Fibroblast of pulmonary artery (primary cell): ENCODE measurements around the gene PDXDC1.
"Not testable (repeated sequence)": the region's sequence is repeated elsewhere in the genome, so short reads cannot be mapped to it uniquely, and the experiment has no call there.

Experiments
- DNase-seq: peaks from one replicate; pipeline ENCODE4 v3.0.0-alpha.2; 2010; ENCODE audit warnings: low read depth
- H3K4me3 ChIP-seq: replicated peaks from 2 replicates; pipeline ENCODE4 v1.5.1; 2011; ENCODE audit warnings: low read depth, mild to moderate bottlenecking, control low read depth, low read length, moderate library complexity
- CTCF ChIP-seq: IDR thresholded peaks from 2 replicates; pipeline ENCODE4 v1.5.1; 2011; ENCODE audit warnings: mild to moderate bottlenecking, control low read depth, low read length, inconsistent platforms; ENCODE audit errors: missing control alignments

PDXDC1 gene

DNA sequence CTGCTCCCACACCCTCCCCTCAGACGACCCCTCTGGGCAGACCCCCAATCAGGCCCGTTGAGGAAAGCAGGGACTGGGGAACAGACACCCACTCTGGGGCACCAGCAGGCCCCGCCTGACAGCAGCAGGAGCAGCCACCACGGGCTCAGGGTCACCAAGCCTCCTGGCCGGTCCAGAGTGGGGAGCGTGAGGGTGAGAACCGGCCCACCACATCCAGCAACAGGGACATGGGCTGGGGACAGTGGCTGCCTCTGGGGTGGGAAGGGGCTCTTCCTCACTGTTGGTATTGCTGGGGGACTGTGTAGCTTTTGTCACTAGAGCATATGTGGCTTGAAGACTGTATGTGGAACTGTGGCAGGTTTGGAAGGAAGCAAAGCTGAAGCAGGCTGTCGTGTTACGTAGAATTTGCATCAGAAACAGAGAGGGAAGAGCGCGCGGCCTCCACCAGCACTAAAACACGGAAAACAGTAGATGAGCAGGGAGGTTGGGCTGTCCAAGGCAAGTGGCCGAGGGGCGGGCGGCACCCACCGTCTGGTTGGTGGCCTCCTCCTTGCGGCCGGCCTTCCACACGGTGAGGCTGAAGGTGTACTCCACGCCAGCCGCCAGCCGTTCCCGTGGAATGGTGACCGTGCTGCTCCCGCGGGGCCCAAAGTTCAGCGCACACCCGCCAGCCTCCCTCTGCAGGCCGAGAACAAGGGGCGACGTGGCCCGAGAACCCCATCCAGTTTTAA is 160.1 kb downstream of the PDXDC1 start:
- not testable (repeated sequence) for DNase-seq, H3K4me3 ChIP-seq

DNA sequence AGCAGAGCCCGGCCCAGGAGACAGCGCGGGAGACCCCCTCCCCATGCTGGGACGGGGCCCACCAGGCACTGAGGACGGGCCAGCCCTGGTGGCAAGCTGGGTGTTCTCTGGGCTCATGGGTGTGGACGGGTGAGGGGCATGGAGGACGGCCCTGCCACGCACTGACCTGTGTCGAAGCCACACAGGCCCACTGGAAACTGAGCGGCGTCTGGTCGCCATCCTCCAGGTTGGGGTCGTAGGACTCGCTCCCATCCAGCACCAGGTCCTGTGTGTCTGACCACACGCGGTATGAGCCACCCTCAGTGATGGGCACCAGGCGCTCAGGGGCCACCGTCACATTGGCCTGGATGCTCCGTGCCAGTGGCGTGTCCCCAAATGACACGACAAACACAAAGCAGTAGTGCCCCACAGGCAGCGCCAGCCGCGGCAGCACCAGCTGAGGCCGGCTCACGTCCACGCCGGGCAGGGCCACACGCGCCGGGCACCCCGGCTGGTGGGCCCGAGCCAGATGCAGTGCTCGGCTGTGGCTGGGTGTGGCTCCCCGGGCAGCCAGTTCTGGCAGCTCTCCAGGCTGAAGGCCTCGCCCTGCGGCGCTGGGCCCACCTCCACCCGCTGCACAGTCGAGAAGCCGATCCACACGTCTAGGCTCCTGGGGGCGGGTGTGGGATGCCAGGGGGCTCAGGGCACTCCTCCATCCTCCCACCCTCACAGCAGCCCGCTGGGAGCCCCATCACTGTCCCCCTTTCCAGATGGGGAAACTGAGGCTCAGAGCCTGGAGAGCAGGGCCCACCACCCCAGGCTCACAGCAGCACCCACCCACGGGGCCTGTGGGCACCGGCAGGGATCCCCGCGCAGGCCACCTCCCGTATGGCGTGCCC is 160.9 kb downstream of the PDXDC1 start:
- DNase-seq: not testable (repeated sequence)

GRCh38 chr16:15137514-15137913 is 162.7 kb downstream of the PDXDC1 start:
- not testable (repeated sequence) for H3K4me3 ChIP-seq, DNase-seq

More for the DNA sequence above, 160.9 kb downstream of the PDXDC1 start:
- H3K4me3 ChIP-seq: not testable (repeated sequence)

DNA sequence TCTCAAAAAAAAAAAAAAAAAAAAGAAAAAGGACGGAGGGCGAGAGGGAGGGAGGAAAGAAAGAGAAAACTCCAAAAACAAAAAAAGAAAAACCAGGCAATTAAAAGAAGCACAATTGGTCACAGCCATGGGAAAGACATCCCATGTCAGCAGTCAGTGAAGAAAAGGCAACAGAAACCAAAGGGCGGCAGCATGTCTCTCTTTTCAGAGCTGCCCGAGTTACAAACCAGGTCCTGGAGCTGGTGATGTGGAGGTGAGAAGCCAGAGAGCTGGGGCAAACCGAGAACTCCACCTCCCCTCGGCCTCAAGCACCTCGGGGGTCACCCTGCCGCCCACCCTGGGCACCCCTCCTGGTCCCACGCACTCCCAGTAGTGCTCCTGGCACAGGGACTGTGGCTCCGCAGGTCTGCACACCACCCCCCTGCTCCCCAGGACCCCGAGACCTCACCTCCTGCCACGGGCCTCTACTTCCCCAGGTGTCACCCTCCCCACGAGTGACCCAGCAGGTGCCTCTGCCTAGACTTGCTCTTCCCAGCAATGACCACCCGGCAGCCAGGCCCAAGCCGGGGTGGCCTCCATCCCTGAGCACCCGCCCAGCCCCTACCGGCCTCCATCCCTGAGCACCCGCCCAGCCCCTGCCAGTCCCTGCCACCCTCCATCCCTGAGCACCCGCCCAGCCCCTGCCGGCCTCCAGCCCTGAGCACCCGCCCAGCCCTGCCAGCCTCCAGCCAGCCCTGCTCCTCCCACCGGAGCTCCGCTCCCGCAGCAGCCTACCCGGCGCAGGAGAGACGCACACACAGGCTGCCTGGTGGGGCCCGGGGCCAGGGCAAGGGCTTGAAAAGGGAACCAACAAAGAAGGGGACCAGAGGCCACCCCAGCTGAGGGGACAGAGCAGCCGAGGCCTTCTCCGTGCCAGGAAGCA is 165.9 kb downstream of the PDXDC1 start:
- not testable (repeated sequence) for H3K4me3 ChIP-seq, DNase-seq

- H3K4me3 ChIP-seq: no peak overlapping the region
- TF ChIP-seq CTCF: no peak
- DNase-seq: no peak
Observed at GRCh38 chr16:15141586-15141985, 166.8 kb downstream of the PDXDC1 start.

- H3K4me3 ChIP-seq, DNase-seq: not testable (repeated sequence)
Observed at GRCh38 chr16:15142107-15142890, 167.5 kb downstream of the PDXDC1 start.

DNA sequence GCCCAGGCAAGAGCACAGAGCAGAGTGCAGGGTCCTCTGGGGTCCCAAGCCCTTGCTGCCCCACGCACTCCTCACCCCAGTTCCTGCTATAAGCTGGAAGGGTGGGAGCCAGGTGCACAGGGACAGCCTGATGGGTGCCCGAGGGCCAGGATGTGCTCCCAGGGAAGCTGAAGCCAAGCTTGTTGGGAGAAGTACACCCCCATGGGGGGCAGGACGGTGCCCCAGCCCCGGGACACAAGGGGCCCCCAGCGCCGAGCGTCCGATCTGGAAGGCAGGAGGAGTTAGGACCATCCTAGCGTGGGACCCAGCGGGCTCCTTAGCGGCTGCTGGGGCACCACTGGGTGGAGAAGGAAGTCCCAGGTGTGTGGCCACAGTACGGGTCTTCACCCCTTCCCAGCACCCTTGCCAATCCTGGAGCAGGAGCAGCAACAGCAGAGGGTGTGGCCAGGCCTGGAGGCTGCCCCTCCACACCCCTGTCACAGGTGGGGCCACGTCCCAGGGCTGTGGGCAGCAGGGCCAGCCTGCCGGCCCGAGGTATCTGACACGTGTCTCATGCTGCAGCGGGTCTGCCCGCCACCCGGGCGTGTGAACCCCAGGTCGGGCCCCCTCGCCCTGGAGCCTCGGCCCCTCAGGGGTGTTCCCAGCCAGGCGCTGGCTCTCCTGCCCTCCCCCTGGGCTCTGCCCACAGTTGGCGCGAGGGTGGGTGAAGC is 168.2 kb downstream of the PDXDC1 start:
- H3K4me3 ChIP-seq, DNase-seq: not testable (repeated sequence)

- DNase-seq, H3K4me3 ChIP-seq: not testable (repeated sequence)
Observed at GRCh38 chr16:15143601-15144091, 168.8 kb downstream of the PDXDC1 start.

DNA sequence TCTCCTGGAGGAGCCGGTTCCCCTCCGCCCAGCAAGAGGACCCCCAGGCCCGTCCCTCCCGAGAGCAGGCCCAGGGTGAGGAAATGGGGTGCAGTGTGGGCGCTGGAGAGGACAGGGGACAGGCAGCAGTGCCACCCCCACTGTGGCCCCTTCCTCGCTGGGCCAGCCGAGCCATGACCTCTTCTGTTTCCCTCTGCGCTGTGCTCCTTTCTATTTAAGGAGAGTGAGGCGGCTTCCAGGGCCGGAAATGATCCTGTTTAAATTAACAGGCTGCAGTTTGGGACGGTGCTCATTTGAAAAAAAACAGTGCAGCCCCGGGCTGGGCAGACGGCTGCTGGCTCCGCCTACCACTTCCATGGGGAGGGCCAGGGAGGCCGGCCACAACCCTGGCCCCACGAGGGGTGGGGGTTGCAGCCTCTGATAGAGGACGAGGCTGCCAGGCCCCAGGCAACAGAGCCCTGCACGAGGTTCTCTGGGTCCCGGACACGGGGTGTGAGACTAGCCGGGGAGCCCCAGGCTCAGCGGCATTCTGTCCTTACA is 169.3 kb downstream of the PDXDC1 start:
- peak; percentile 36 for DNase-seq

DNA sequence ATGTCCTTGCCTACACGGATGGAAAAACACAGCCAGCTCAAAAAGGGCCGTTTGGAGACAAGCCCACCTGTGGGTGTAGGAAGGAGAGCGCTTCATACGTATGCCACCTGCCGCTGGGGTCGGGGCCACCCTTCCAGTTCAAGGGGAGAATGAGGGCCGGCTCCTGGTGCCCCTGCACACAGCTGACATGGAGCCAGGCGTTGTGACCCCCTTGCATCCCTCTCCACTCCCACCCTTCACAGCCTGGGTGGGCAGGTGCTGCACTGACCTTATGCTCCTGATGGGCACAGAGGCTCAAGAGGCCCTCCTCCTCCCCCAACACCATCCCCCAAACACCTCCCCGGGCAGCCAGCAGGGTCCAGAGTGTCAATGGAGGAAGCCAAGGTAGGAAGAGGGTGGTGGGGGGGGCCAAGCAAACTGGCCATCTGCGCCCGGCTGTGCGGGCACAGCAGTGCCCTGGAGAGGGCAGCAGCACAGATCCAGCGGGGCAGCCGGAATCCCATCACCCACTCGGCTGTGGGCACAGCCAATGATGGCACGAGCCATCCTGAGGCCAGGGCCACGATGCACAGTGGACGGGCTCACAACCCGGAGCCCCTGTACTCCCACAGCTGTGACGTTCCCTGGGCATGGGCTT is 170.1 kb downstream of the PDXDC1 start:
- DNase-seq, H3K4me3 ChIP-seq: not testable (repeated sequence)

More for the DNA sequence above, 169.3 kb downstream of the PDXDC1 start:
- not testable (repeated sequence) for H3K4me3 ChIP-seq

- not testable (repeated sequence) for H3K4me3 ChIP-seq, DNase-seq
Observed at GRCh38 chr16:15145418-15146263, 170.8 kb downstream of the PDXDC1 start.

GRCh38 chr16:15146264-15146662 is 171.4 kb downstream of the PDXDC1 start:
- DNase-seq, H3K4me3 ChIP-seq: not testable (repeated sequence)

DNA sequence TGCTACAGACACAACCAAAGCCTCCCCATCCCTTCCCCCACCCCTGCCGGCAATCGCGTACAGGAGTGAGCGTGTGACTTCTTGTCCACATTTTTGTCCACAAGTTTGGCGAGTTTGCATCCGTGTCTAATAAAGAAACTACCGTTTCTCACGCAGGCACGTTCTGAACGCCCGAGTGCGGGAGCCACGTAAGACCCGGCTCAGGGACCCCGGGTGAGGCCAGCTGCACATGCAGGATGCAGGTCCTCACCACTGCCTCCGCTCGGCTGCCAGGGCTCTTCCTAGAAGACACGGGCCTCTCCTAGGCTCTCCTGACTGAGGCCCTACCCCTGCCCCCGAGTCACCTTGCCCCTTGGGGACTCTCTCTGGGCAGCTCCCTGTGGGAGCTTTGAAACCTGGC is 174.0 kb downstream of the PDXDC1 start:
- not testable (repeated sequence) for H3K4me3 ChIP-seq, DNase-seq

DNA sequence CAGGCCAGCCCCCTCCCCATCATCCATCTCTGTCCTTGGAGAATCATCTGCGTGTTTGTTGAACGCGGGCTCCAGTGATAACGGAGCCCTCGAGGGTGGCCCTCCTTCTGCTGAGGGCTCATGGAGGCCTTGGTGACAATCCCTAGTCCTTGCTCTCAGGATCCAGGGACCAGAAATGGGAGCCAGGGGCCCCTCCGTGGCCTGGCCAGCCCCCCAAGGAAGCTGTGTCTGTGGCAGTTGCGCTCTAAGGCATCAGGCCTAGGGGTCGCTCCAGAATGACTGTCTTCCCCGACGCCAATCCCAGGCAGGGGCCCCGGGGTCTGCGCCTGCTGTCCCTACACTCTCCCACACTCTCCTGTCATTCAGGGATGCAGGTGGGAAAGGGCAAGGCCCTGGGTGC is 174.4 kb downstream of the PDXDC1 start:
- H3K4me3 ChIP-seq, DNase-seq: not testable (repeated sequence)
